GM06990 (cell line): ENCODE measurements around the gene URM1.

Experiments used
- DNase-seq: peaks from one replicate; pipeline ENCODE4 v3.0.0-alpha.2; 2011; ENCODE audit not compliant: insufficient read length; ENCODE audit errors: extremely low read depth
- H3K27me3 ChIP-seq: replicated peaks from 2 replicates; pipeline ENCODE4 v1.6.0; 2011; ENCODE audit warnings: low read length; ENCODE audit not compliant: control insufficient read depth, insufficient read depth
- H3K36me3 ChIP-seq: 2 replicates; pipeline ENCODE4 v1.5.1; 2011; ENCODE audit warnings: low read length; ENCODE audit not compliant: control insufficient read depth, insufficient read depth
- H3K4me3 ChIP-seq: replicated peaks from 2 replicates; pipeline ENCODE4 v1.5.1; 2011; ENCODE audit warnings: low read depth, mild to moderate bottlenecking, control low read depth, low read length
- CTCF ChIP-seq: IDR thresholded peaks from 2 replicates; pipeline ENCODE4 v1.5.1; 2011; ENCODE audit warnings: low read length, control low read depth, mild to moderate bottlenecking, inconsistent platforms; ENCODE audit not compliant: insufficient read depth, poor library complexity, severe bottlenecking

Gene URM1

GRCh38 chr9:128360826-128361225 is 10.3 kb upstream of the URM1 start:
- no peaks in the 10 kb centered on the region; the same call in 1 of the 2 replicates for H3K36me3 ChIP-seq
- TF ChIP-seq CTCF = no peak
- no peaks in the 10 kb centered on the region for H3K27me3 ChIP-seq
- DNase-seq = no peak
- H3K4me3 ChIP-seq = no peak overlapping the region

DNA sequence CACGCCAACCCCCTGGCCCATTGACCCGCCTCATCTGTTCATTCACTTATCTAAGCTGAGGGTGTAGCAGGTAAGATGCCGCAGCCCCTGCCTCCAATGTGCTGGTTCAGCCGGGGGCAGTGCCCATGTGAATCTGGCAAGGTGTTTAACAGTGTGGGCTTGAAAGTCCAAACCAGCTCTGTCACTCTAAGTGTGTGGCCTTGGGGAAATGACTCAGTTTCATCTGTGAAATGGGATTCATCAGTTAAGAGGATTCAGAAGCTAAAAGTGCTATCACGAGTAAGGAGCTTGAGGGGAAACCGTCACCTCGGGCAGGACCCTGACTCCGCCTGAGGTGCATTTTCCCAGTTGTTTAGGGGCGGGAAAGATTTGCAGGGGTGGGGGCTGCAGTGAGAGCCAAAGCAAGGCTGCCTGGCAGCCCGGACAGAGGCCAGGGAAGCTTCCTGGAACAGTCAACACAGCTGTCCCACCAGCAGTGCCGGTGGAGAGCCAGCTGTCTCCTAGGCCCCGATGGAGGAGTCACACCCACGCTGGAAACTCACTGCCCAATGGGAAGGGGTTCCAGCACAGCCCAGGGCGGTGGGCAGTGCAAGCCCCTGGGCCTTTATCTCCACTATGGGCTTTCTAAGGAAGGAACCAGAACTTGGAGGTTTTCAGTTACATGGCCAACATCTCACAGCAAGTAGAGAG is 9.7 kb upstream of the URM1 start:
- no peak for TF ChIP-seq CTCF
- no peak for DNase-seq
- Histone ChIP-seq H3K27me3 (no peaks in the 10 kb centered on the region), H3K36me3 (no peaks in the 10 kb centered on the region; the same call in 1 of the 2 replicates), H3K4me3 (no peak overlapping the region)

DNA sequence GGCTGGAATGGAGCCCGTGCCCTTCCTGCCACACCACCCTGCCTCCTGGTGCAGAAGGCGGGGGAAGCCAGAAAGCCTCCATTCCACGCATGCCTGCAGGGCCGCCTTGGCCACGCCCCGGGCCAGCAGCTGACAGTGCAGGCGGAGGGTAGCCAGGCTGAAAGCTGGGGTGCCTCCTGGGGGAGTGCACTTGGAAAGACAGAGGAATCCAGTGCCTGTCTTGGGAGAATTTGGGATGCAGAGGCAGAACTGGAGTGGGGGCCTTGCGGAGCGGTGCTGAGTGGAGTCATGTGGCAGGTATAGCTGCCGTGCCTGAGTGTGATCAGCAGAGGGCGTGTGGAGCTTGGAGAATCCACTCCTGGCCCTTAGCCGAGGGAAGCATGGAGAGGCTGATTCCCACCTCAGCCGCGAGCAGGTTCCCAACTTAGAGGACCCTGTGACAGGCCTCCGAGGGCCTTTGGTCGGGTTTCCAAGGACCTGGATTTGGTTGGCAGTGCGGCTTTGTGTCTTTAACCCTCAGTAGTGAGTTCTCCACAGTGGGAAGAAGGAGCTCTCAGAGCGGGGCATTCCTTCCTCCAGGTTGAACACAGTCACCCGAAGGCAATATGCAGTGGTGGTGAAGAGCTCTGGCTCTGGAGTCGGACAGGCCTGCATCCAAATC is 9.1 kb upstream of the URM1 start:
- H3K36me3 ChIP-seq = no peaks in the 10 kb centered on the region; the same call in 1 of the 2 replicates
- no peaks in the 10 kb centered on the region for H3K27me3 ChIP-seq
- DNase-seq = peak; percentile 55
- TF ChIP-seq CTCF = peak; percentile 92
- H3K4me3 ChIP-seq = peak overlapping the region; percentile 47

DNA sequence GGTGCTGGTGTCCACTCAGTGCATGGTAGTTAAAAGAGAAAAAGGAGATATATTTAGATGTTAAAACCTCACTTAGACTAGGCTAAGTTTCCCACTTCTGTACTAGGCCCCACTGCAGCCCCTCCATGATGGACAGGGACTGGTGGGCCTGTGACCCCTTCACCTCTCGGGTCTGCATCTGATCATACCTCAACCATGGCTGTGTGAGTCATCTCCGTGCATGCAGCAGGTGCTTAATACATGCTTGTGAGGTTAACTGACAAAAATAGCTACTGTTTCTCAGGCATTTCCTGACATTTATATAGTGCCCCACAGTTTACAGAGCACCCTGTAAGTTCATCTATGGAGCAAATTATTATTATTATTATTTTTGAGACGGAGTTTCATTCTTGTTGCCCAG is 8.4 kb upstream of the URM1 start:
- no peak for DNase-seq
- Histone ChIP-seq H3K4me3 (no peak overlapping the region), H3K27me3 (no peaks in the 10 kb centered on the region), H3K36me3 (no peaks in the 10 kb centered on the region; the same call in 1 of the 2 replicates)
- TF ChIP-seq CTCF = no peak

DNA sequence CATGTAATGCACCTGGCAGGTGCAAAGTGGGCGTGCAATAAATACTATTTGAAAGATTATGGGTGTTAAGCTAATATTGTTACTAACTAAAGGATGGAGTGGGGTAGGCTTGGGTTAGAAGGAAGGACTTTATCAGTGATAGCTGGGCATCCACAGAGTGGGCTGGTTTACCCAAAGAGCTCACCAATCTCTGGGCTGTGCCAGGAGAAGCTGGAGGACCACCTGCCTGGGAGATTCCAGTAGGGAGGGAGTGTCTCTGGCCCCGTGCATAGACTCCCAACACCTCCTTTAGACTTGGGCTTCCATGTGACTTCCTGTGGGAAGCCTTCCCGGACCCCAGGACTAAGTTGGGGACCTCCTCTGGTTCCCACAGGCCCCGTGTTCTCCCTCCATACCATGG is 5.6 kb upstream of the URM1 start:
- H3K27me3 ChIP-seq = no peaks in the 10 kb centered on the region
- TF ChIP-seq CTCF = no peak
- no peaks in the 10 kb centered on the region for H3K36me3 ChIP-seq
- no peak for DNase-seq
- no peak overlapping the region for H3K4me3 ChIP-seq
